IMR-90 (cell line): ENCODE data around the gene FNDC1. TPM values are rescaled to one million over a fixed set of nuclear protein-coding genes. Genes with fewer than 3 reads are reported as not detected.

Experiments
- ATAC-seq: fragments of 200-7000 bp; cut with Tn5 transposase; 2 replicates; pipeline ENCODE4 v1.9.1; 2020; ENCODE audit warnings: low read depth, mild to moderate bottlenecking, moderate library complexity
- BruUV-seq: library from RNA; stranded (reverse); fragments of 400-500 nt; replicated peaks from 2 replicates; lab custom pipeline; 2021; lab: Mats Ljungman, UMichigan
- CTCF ChIA-PET: fragments of 300-600 bp; formaldehyde crosslinking; extraction: SDS; loops from one replicate; lab custom pipeline; 2021; ENCODE audit warnings: antibody characterized with exemption; lab: Yijun Ruan, JAX
- POLR2A ChIA-PET: fragments of 300-600 bp; sonication (Branson Sonifier 250); formaldehyde crosslinking; loops from one replicate; lab custom pipeline; 2022; ENCODE audit warnings: antibody characterized with exemption; ENCODE audit not compliant: unreplicated experiment; lab: Charles Lee
- DNase-seq: peaks from one replicate; pipeline ENCODE4 v3.0.0; 2013
- H2AFZ ChIP-seq: replicated peaks from 2 replicates; pipeline ENCODE3; 2013; ENCODE audit warnings: low read length, mild to moderate bottlenecking; ENCODE audit not compliant: poor library complexity
- H2AK5ac ChIP-seq: 2 replicates; pipeline ENCODE4 v1.6.1; 2013; ENCODE audit warnings: low read depth, low read length, inconsistent platforms
- H2AK9ac ChIP-seq: replicated peaks from 2 replicates; pipeline ENCODE3; 2013; ENCODE audit warnings: mild to moderate bottlenecking, low read depth, low read length, moderate library complexity; ENCODE audit not compliant: poor library complexity
- H2BK120ac ChIP-seq: 2 replicates; pipeline ENCODE4 v1.6.1; 2013; ENCODE audit warnings: low read depth, low read length, inconsistent platforms
- H2BK15ac ChIP-seq: 3 replicates; pipeline ENCODE4 v1.6.1; 2013; ENCODE audit warnings: low read depth, low read length, inconsistent platforms
- H2BK20ac ChIP-seq: 2 replicates; pipeline ENCODE4 v1.6.1; 2013; ENCODE audit warnings: low read depth, mild to moderate bottlenecking, inconsistent platforms, low read length, moderate library complexity
- H2BK5ac ChIP-seq: 2 replicates; pipeline ENCODE4 v1.6.1; 2013; ENCODE audit warnings: mild to moderate bottlenecking, low read depth, low read length, inconsistent platforms; ENCODE audit not compliant: poor library complexity, severe bottlenecking
- H3K14ac ChIP-seq: replicated peaks from 2 replicates; pipeline ENCODE4 v1.6.1; 2013; ENCODE audit warnings: low read depth, low read length, inconsistent platforms
- H3K18ac ChIP-seq: 2 replicates; pipeline ENCODE4 v1.6.1; 2013; ENCODE audit warnings: low read depth, low read length, control low read depth
- H3K23ac ChIP-seq: 2 replicates; pipeline ENCODE4 v1.6.1; 2013; ENCODE audit warnings: low read depth, low read length, inconsistent platforms
- H3K27ac ChIP-seq: 2 replicates; pipeline ENCODE4 v1.5.1; 2013; ENCODE audit warnings: mild to moderate bottlenecking, control low read depth, low read length; ENCODE audit not compliant: insufficient read depth
- H3K27me3 ChIP-seq: 2 replicates; pipeline ENCODE4 v1.6.1; 2013; ENCODE audit warnings: low read length; ENCODE audit not compliant: control insufficient read depth, insufficient read depth
- H3K36me3 ChIP-seq: 2 replicates; pipeline ENCODE4 v1.6.1; 2013; ENCODE audit warnings: low read length, mixed read lengths; ENCODE audit not compliant: control insufficient read depth, insufficient read depth
- H3K4ac ChIP-seq: 2 replicates; pipeline ENCODE4 v1.6.1; 2013; ENCODE audit warnings: low read depth, low read length, inconsistent platforms
- H3K4me1 ChIP-seq: 2 replicates; pipeline ENCODE4 v1.6.1; 2013; ENCODE audit warnings: low read length, mixed read lengths; ENCODE audit not compliant: control insufficient read depth, insufficient read depth
- H3K4me2 ChIP-seq: 2 replicates; pipeline ENCODE4 v1.6.1; 2013; ENCODE audit warnings: low read depth, mild to moderate bottlenecking, control low read depth, low read length, moderate library complexity
- H3K4me3 ChIP-seq: 2 replicates; pipeline ENCODE4 v1.5.1; 2013; ENCODE audit warnings: low read depth, mild to moderate bottlenecking, control low read depth, low read length, moderate library complexity; ENCODE audit not compliant: insufficient read depth
- H3K56ac ChIP-seq: 2 replicates; pipeline ENCODE4 v1.6.1; 2013; ENCODE audit warnings: low read length, inconsistent platforms; ENCODE audit not compliant: insufficient read depth; ENCODE audit errors: extremely low read depth
- H3K79me1 ChIP-seq, 2 experiments: 2 replicates each; pipeline ENCODE4 v1.6.1; 2013; ENCODE audit warnings: low read length in 2 of 2, inconsistent platforms in 1 of 2, low read depth in 1 of 2
- H3K9ac ChIP-seq: 2 replicates; pipeline ENCODE4 v1.6.1; 2013; ENCODE audit warnings: low read depth, low read length, control low read depth
- H3K9me1 ChIP-seq: 2 replicates; pipeline ENCODE4 v1.6.1; 2013; ENCODE audit warnings: low read length, inconsistent platforms; ENCODE audit not compliant: insufficient read depth
- H3K9me3 ChIP-seq: 2 replicates; pipeline ENCODE4 v1.6.1; 2013; ENCODE audit warnings: low read length; ENCODE audit not compliant: control insufficient read depth, insufficient read depth
- H4K20me1 ChIP-seq: 2 replicates; pipeline ENCODE4 v1.6.1; 2013; ENCODE audit warnings: low read length, inconsistent platforms; ENCODE audit not compliant: insufficient read depth
- H4K5ac ChIP-seq: 2 replicates; pipeline ENCODE4 v1.6.1; 2013; ENCODE audit warnings: mild to moderate bottlenecking, low read depth, low read length, control low read depth
- H4K8ac ChIP-seq, 2 experiments: 2 replicates each; pipeline ENCODE4 v1.6.1; 2013; ENCODE audit warnings: low read depth in 2 of 2, low read length in 2 of 2, control low read depth in 1 of 2, inconsistent platforms in 1 of 2
- H4K91ac ChIP-seq: 2 replicates; pipeline ENCODE4 v1.6.1; 2013; ENCODE audit warnings: low read depth, low read length, inconsistent platforms; ENCODE audit not compliant: insufficient read depth
- CTCF ChIP-seq: conservative IDR thresholded peaks from 2 replicates; pipeline ENCODE4 v1.5.1; 2012; ENCODE audit warnings: mild to moderate bottlenecking, low read depth, low read length, improper control_type of control experiment
- ELK1 ChIP-seq: fragments of 150-350 bp; IDR thresholded peaks from 2 replicates; pipeline ENCODE4 v1.6.1; 2016; ENCODE audit warnings: low read depth, mild to moderate bottlenecking, low read length, moderate library complexity, borderline replicate concordance
- RAD21 ChIP-seq: IDR thresholded peaks from 2 replicates; pipeline ENCODE4 v1.6.1; 2012; ENCODE audit warnings: low read length, improper control_type of control experiment
- WGBS, 2 experiments: methylation state at CpG; one replicate each; pipeline versions ENCODE4 v1.1.5 to v1.1.7; 2013; ENCODE audit warnings: missing lambda C conversion rate in 2 of 2; ENCODE audit not compliant: insufficient read length in 1 of 2; ENCODE audit errors: extremely low coverage in 2 of 2; 5-methylcytosine and 5-hydroxymethylcytosine counted together
- dilution Hi-C: fragments of 300-500 bp; cut with HindIII; formaldehyde crosslinking; loops from one replicate; pipeline ENCODE4 v1.14.3; 2018; ENCODE audit warnings: low sequenced_read_pairs; ENCODE audit not compliant: unreplicated experiment
- in situ Hi-C: fragments of 300-500 bp; cut with MboI; formaldehyde crosslinking; loops from 3 replicates; pipeline ENCODE4 v1.14.3; 2019; ENCODE audit warnings: low sequenced_read_pairs, inconsistent platforms, mixed read lengths
- intact Hi-C: fragments of 100-400 bp; cut with micrococcal nuclease; formaldehyde crosslinking; loops from 2 replicates; pipeline ENCODE4 v1.10.0; 2022
- polyA plus RNA-seq, 3 experiments: library from polyadenylated mRNA; depleted of rRNA; stranded (reverse); fragments of >200 nt; gene quantifications; 2 replicates each; pipeline ENCODE4 v1.2.3, GENCODE V29; 2012; ENCODE audit warnings: low replicate concordance in 1 of 3
- total RNA-seq: library from RNA; depleted of rRNA; stranded (reverse); fragments of >200 nt; gene quantifications from 2 replicates; pipeline ENCODE4 v1.2.3, GENCODE V29; 2012

The FNDC1 gene
- total and polyA plus RNA-seq, 2 of the 4 experiments (the other 2 are of a cell fraction), result 0.03 TPM; not detected in 1

GRCh38 chr6:159252955-159253508, 83.8 kb downstream of the FNDC1 start:
- WGBS, 2 experiments, result 70% methylated on average over 2 of the region's 10 CpGs; no CpG with 5 or more reads in 1 of the 2 experiments
- no peaks in the 10 kb centered on the region; the same call in 1 of the 2 replicates for H3K9me3 ChIP-seq
- H3K27me3 ChIP-seq, result no peaks in the 10 kb centered on the region
- H4K91ac ChIP-seq, result no peak overlapping the region
- ChIA-PET CTCF (interaction anchor here (0.6 to 1.4 kb wide), 16 partner anchors 9 to 402 kb away, joined by 3 to 12 read pairs (median 4); no protein-coding TSS in a partner anchor), POLR2A (no interaction called here)
- no peak overlapping the region for H3K56ac ChIP-seq
- no peak overlapping the region for H2BK120ac ChIP-seq
- no TSS peak for BruUV-seq
- H2AK5ac ChIP-seq, result no peak overlapping the region
- peak; percentile 94 for ATAC-seq
- no peak overlapping the region for H3K23ac ChIP-seq
- H3K36me3 ChIP-seq, result no peaks in the 10 kb centered on the region
- H3K4me2 ChIP-seq, result peak overlapping the region; percentile 29; the same call in 1 of the 2 replicates
- in situ Hi-C loops (no loop called here), intact Hi-C loops (loop anchor here (1.0 to 2.0 kb wide), 3 partner anchors 78 to 401 kb away; no protein-coding TSS in a partner anchor), dilution Hi-C loops (no loop called here)
- DNase-seq, result peak; percentile 45
- no peak overlapping the region for H3K4ac ChIP-seq
- no peak overlapping the region for H4K5ac ChIP-seq
- peak overlapping the region; percentile 5 for H2AFZ ChIP-seq
- no peak overlapping the region for H2AK9ac ChIP-seq
- TF ChIP-seq ELK1 (no peak), CTCF (peak; percentile 51), RAD21 (peak; percentile 27; the same call in 1 of the 2 replicates)
- H2BK15ac ChIP-seq, result no peak overlapping the region
- no peak overlapping the region for H4K8ac ChIP-seq
- no peak overlapping the region for H3K27ac ChIP-seq
- H3K4me3 ChIP-seq, result no peak overlapping the region
- no peaks in the 10 kb centered on the region for H4K20me1 ChIP-seq
- H3K18ac ChIP-seq, result no peak overlapping the region
- H3K14ac ChIP-seq, result no peak overlapping the region
- no peaks in the 10 kb centered on the region for H3K4me1 ChIP-seq
- no peaks in the 10 kb centered on the region for H3K9me1 ChIP-seq
- no peak overlapping the region for H3K9ac ChIP-seq
- no peaks in the 10 kb centered on the region for H3K79me1 ChIP-seq
- no peak overlapping the region for H2BK20ac ChIP-seq
- H2BK5ac ChIP-seq, result no peak overlapping the region
